Liver (tissue), 3 donors: ENCODE results near the gene AMPH.

Source experiments
- EGR1 ChIP-seq, 2 donors: IDR thresholded peaks; 2 replicates each; pipeline ENCODE4 v1.6.1; 2016 to 2018; ENCODE audit warnings: antibody characterized with exemption in 2 of 2, low read depth in 2 of 2
- JUND ChIP-seq, 2 donors: IDR thresholded peaks; 2 replicates each; pipeline ENCODE4 v1.6.1; 2016; ENCODE audit warnings: antibody characterized with exemption in 2 of 2
- SP1 ChIP-seq: IDR thresholded peaks from 2 replicates; pipeline ENCODE4 v1.6.1; 2018; ENCODE audit warnings: antibody characterized with exemption, mild to moderate bottlenecking
- TF ChIP-seq, protein P1 (sequence below): fragments of 150-350 bp; IDR thresholded peaks from 2 replicates; pipeline ENCODE4 v1.5.1; 2017; ENCODE audit warnings: improper control_type of control experiment, low read depth, low read length; ENCODE audit not compliant: missing input control
- TF ChIP-seq, protein P2 (sequence below): IDR thresholded peaks from 2 replicates; pipeline ENCODE4 v1.6.1; 2016; ENCODE audit warnings: antibody characterized with exemption
- TF ChIP-seq, protein P3 (sequence below): IDR thresholded peaks from 2 replicates; pipeline ENCODE4 v1.6.1; 2016; ENCODE audit warnings: antibody characterized with exemption
- donor health status: healthy.
- donor health status: healthy.

DNA sequence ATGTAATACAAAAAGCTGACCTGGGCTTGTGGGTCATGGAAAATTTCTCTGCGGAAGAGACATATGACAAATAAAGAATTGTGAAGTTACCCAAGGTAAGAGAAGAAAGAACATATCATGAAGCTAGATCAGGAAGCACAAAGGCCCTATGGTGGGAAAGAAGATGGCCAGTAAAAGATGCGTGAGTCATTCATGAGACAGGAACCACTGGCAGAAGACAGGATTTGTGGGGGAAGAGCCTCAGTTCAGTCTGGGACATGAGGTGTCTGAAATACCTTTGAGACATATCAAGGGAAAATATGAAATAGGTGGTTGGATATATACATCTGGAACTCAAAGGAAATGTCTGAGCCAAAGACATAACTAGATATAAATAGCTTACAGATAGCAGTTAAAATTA is 27.7 kb upstream of the AMPH start:
- TF ChIP-seq SP1 (no peak), JUND (IDR thresholded peaks at IDR 0.05) (no peak), EGR1 (IDR thresholded peaks at IDR 0.05; ENCODE audit: low read depth in 2 of 2) (no peak)
- TF ChIP-seq, protein P1, sequence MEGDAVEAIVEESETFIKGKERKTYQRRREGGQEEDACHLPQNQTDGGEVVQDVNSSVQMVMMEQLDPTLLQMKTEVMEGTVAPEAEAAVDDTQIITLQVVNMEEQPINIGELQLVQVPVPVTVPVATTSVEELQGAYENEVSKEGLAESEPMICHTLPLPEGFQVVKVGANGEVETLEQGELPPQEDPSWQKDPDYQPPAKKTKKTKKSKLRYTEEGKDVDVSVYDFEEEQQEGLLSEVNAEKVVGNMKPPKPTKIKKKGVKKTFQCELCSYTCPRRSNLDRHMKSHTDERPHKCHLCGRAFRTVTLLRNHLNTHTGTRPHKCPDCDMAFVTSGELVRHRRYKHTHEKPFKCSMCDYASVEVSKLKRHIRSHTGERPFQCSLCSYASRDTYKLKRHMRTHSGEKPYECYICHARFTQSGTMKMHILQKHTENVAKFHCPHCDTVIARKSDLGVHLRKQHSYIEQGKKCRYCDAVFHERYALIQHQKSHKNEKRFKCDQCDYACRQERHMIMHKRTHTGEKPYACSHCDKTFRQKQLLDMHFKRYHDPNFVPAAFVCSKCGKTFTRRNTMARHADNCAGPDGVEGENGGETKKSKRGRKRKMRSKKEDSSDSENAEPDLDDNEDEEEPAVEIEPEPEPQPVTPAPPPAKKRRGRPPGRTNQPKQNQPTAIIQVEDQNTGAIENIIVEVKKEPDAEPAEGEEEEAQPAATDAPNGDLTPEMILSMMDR: no peak
- TF ChIP-seq, protein P2, sequence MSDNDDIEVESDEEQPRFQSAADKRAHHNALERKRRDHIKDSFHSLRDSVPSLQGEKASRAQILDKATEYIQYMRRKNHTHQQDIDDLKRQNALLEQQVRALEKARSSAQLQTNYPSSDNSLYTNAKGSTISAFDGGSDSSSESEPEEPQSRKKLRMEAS: no peak
- TF ChIP-seq, protein P3, sequence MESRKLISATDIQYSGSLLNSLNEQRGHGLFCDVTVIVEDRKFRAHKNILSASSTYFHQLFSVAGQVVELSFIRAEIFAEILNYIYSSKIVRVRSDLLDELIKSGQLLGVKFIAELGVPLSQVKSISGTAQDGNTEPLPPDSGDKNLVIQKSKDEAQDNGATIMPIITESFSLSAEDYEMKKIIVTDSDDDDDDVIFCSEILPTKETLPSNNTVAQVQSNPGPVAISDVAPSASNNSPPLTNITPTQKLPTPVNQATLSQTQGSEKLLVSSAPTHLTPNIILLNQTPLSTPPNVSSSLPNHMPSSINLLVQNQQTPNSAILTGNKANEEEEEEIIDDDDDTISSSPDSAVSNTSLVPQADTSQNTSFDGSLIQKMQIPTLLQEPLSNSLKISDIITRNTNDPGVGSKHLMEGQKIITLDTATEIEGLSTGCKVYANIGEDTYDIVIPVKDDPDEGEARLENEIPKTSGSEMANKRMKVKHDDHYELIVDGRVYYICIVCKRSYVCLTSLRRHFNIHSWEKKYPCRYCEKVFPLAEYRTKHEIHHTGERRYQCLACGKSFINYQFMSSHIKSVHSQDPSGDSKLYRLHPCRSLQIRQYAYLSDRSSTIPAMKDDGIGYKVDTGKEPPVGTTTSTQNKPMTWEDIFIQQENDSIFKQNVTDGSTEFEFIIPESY: no peak
